Fibroblast of lung (primary cell): ENCODE data around the gene SLC24A5. TPM values are rescaled to one million over a fixed set of nuclear protein-coding genes. Genes with fewer than 3 reads are reported as not detected.

Source experiments
- DNase-seq, 2 donors: peaks; one replicate each; pipeline versions ENCODE4 v3.0.0 to v3.0.0-alpha.2; 2010; ENCODE audit warnings: low read depth in 2 of 2
- H2AFZ ChIP-seq: 2 replicates; pipeline ENCODE4 v1.5.1; 2012; ENCODE audit warnings: low read length, control low read depth, inconsistent platforms
- H3K27ac ChIP-seq: 2 replicates; pipeline ENCODE4 v1.5.1; 2011; ENCODE audit warnings: low read length, control low read depth; ENCODE audit not compliant: insufficient read depth
- H3K27me3 ChIP-seq: 2 replicates; pipeline ENCODE4 v1.5.1; 2011; ENCODE audit warnings: mild to moderate bottlenecking, low read length; ENCODE audit not compliant: control insufficient read depth, insufficient read depth
- H3K36me3 ChIP-seq: 2 replicates; pipeline ENCODE4 v1.5.1; 2011; ENCODE audit warnings: low read length; ENCODE audit not compliant: control insufficient read depth, insufficient read depth
- H3K4me1 ChIP-seq: 2 replicates; pipeline ENCODE4 v1.5.1; 2011; ENCODE audit warnings: low read length; ENCODE audit not compliant: control insufficient read depth, insufficient read depth; ENCODE audit errors: extremely low read depth
- H3K4me2 ChIP-seq: 2 replicates; pipeline ENCODE4 v1.5.1; 2011; ENCODE audit warnings: low read length, control low read depth; ENCODE audit not compliant: insufficient read depth; ENCODE audit errors: extremely low read depth
- H3K4me3 ChIP-seq, 4 experiments: fragments of 200-600 bp in 1 of 4; sonication (generic) in 1 of 4; replicated peaks in 1 of 4; 2 replicates each; pipeline ENCODE4 v1.5.1; 2011 to 2016; ENCODE audit warnings: low read length in 4 of 4, low read depth in 3 of 4, mild to moderate bottlenecking in 3 of 4, control low read depth in 2 of 4, inconsistent platforms in 1 of 4, mixed read lengths in 1 of 4; ENCODE audit not compliant: insufficient read depth in 1 of 4; ENCODE audit errors: control extremely low read depth in 1 of 4
- H3K79me2 ChIP-seq: 2 replicates; pipeline ENCODE4 v1.5.1; 2012; ENCODE audit warnings: mild to moderate bottlenecking, low read length, inconsistent platforms; ENCODE audit not compliant: control insufficient read depth, insufficient read depth
- H3K9ac ChIP-seq: 2 replicates; pipeline ENCODE4 v1.5.1; 2011; ENCODE audit warnings: mild to moderate bottlenecking, low read length, control low read depth; ENCODE audit not compliant: insufficient read depth
- H3K9me3 ChIP-seq: 2 replicates; pipeline ENCODE4 v1.5.1; 2012; ENCODE audit warnings: low read depth, low read length; ENCODE audit not compliant: control insufficient read depth, insufficient read depth
- H4K20me1 ChIP-seq: 2 replicates; pipeline ENCODE4 v1.5.1; 2011; ENCODE audit warnings: low read length; ENCODE audit not compliant: control insufficient read depth, insufficient read depth; ENCODE audit errors: extremely low read depth
- CTCF ChIP-seq, 2 donors: IDR thresholded peaks in 1 of 2; conservative IDR thresholded peaks in 1 of 2; 1 replicate in 1 of 2; 2 replicates in 1 of 2; pipeline ENCODE4 v1.5.1; 2011 to 2012; ENCODE audit warnings: low read length in 2 of 2, control low read depth in 1 of 2, inconsistent platforms in 1 of 2, low read depth in 1 of 2, mild to moderate bottlenecking in 1 of 2
- EZH2 ChIP-seq: IDR thresholded peaks from 2 replicates; pipeline ENCODE4 v1.5.1; 2012; ENCODE audit warnings: low read length, control low read depth, mild to moderate bottlenecking; ENCODE audit errors: missing control alignments
- polyA plus RNA-seq, 2 donors: library from polyadenylated mRNA; depleted of rRNA in 1 of 2; stranded (reverse) in 1 of 2; unstranded in 1 of 2; fragments of >200 nt; gene quantifications; 2 replicates each; pipeline ENCODE4 v1.2.1, GENCODE V29; 2011 to 2012; ENCODE audit warnings: missing spikeins in 1 of 2
- total RNA-seq: library from RNA; depleted of rRNA; stranded (reverse); fragments of >200 nt; gene quantifications from 2 replicates; pipeline ENCODE4 v1.2.1, GENCODE V29; 2014

Gene SLC24A5
- total and polyA plus RNA-seq, 2 donors (not counting 1 experiment from before 2014, with no cell fraction given) = not detected

- Histone ChIP-seq H3K9ac (no peak overlapping the region), H3K4me2 (no peak overlapping the region), H3K36me3 (no peaks in the 10 kb centered on the region), H2AFZ (no peak overlapping the region), H3K27ac (no peak overlapping the region), H3K79me2 (no peaks in the 10 kb centered on the region), H3K4me1 (no peaks in the 10 kb centered on the region), H3K9me3 (no peaks in the 10 kb centered on the region), H4K20me1 (no peaks in the 10 kb centered on the region), H3K4me3 (no peak overlapping the region), H3K27me3 (no peaks in the 10 kb centered on the region)
- TF ChIP-seq EZH2 (no peak), CTCF (conservative IDR thresholded peaks at IDR 0.05 in 1 of 2, IDR thresholded peaks at IDR 0.05 in 1 of 2; ENCODE audit: low read depth in 1 of 2, low read length in 2 of 2) (no peak)
- DNase-seq = no peak
Observed at GRCh38 chr15:48186271-48186670, 65.5 kb downstream of the SLC24A5 start.

- Histone ChIP-seq H3K4me3 (peak overlapping the region in 1 of 4 experiments; percentile 0), H3K27ac (no peak overlapping the region), H3K9me3 (no peaks in the 10 kb centered on the region), H3K79me2 (no peaks in the 10 kb centered on the region), H3K4me2 (peak overlapping the region; percentile 46), H3K4me1 (no peaks in the 10 kb centered on the region), H3K9ac (no peak overlapping the region), H3K36me3 (no peaks in the 10 kb centered on the region), H3K27me3 (peaks cover 6% of the 10 kb centered on the region), H2AFZ (no peak overlapping the region), H4K20me1 (no peaks in the 10 kb centered on the region)
- peak; percentile 8 for TF ChIP-seq EZH2
- TF ChIP-seq CTCF (conservative IDR thresholded peaks at IDR 0.05 in 1 of 2, IDR thresholded peaks at IDR 0.05 in 1 of 2; ENCODE audit: low read depth in 1 of 2, low read length in 2 of 2) = no peak
- peak; percentile 69 to 76 for DNase-seq
Observed at GRCh38 chr15:48190932-48191573, 70.3 kb downstream of the SLC24A5 start.

GRCh38 chr15:48191574-48192225, 70.9 kb downstream of the SLC24A5 start, which contains the start of gene CTXN2:
Gene CTXN2, plus strand, starts transcription at chr15:48191665. Its CDS starts 9,636 bp downstream, at chr15:48201301.
- no peak within 1 kb of the TSS for H2AFZ ChIP-seq
- DNase-seq = peak; percentile 1 to 14
- H3K4me3 ChIP-seq = peak within 1 kb of the TSS in 1 of 4 experiments; percentile 0
- no peaks in the 10 kb centered on the region for H3K4me1 ChIP-seq
- H3K27me3 ChIP-seq = peaks cover 6% of the 10 kb centered on the region
- no peaks in the 10 kb centered on the region for H4K20me1 ChIP-seq
- no peak for TF ChIP-seq CTCF (conservative IDR thresholded peaks at IDR 0.05 in 1 of 2, IDR thresholded peaks at IDR 0.05 in 1 of 2; ENCODE audit: low read depth in 1 of 2, low read length in 2 of 2)
- TF ChIP-seq EZH2 = no peak
- no peak within 1 kb of the TSS for H3K9ac ChIP-seq
- H3K9me3 ChIP-seq = no peaks in the 10 kb centered on the region
- no peaks in the 10 kb centered on the region for H3K79me2 ChIP-seq
- H3K27ac ChIP-seq = no peak within 1 kb of the TSS
- H3K4me2 ChIP-seq = peak within 1 kb of the TSS; percentile 46
- H3K36me3 ChIP-seq = no peaks in the 10 kb centered on the region
